ENCODE results near the gene ATP2B2.
A peak's percentile ranks its signal among the peaks of the same experiment; 100 is the strongest.

ATP2B2 gene

GRCh38 chr3:10289787-10290355 lies 215.5 kb downstream of the ATP2B2 start:
- Histone ChIP-seq H4K8ac (ENCODE audit: low read depth, low read length) (no peak overlapping the region), H3K27me3 (ENCODE audit: insufficient read depth, low read length) (no peaks in the 10 kb centered on the region), H2AK5ac (ENCODE audit: low read length) (no peak overlapping the region), H3K4me2 (ENCODE audit: low read length) (no peak overlapping the region), H3K79me2 (ENCODE audit: control insufficient read depth, insufficient read depth, low read length, poor library complexity) (no peaks in the 10 kb centered on the region), H4K91ac (ENCODE audit: low read depth, low read length) (no peak overlapping the region), H2AFZ (ENCODE audit: insufficient read depth, low read length, poor library complexity) (no peak overlapping the region), H3K9ac (ENCODE audit: low read length) (no peak overlapping the region), H3K79me1 (ENCODE audit: low read length) (no peaks in the 10 kb centered on the region), H3K4me1 (ENCODE audit: control insufficient read depth in 1 of 2, insufficient read depth in 2 of 2, low read length in 2 of 2) (peaks cover 0 to 4% of the 10 kb centered on the region in 2 experiments), H2BK5ac (ENCODE audit: low read depth, low read length, poor library complexity) (no peak overlapping the region), H3K4ac (ENCODE audit: low read depth, low read length) (no peak overlapping the region), H2BK12ac (ENCODE audit: low read length) (no peak overlapping the region), H3K36me3 (ENCODE audit: control insufficient read depth in 1 of 2, insufficient read depth in 2 of 2, low read length in 2 of 2) (peaks cover 13 to 22% of the 10 kb centered on the region in 2 experiments), H3K23ac (ENCODE audit: low read length) (no peak overlapping the region), H3K27ac (ENCODE audit: low read depth, low read length) (no peak overlapping the region), H3K14ac (ENCODE audit: low read length) (no peak overlapping the region), H3K4me3 (ENCODE audit: low read depth, low read length) (no peak overlapping the region), H3K18ac (ENCODE audit: low read length) (no peak overlapping the region), H3K9me3 (ENCODE audit: insufficient read depth, low read depth, low read length) (peaks cover 3% of the 10 kb centered on the region), H4K12ac (ENCODE audit: low read depth, low read length) (no peak overlapping the region), H2BK120ac (ENCODE audit: insufficient read depth, low read length, poor library complexity) (no peak overlapping the region)
- no CpG with 5 or more reads among the region's 9 CpGs for WGBS (ENCODE audit: extremely low coverage, insufficient coverage, insufficient read length)
- no peak for DNase-seq

- Histone ChIP-seq H2AFZ (ENCODE audit: insufficient read depth, low read length, poor library complexity) (no peak overlapping the region), H2BK5ac (ENCODE audit: low read depth, low read length, poor library complexity) (no peak overlapping the region), H3K4me2 (ENCODE audit: low read length) (no peak overlapping the region), H3K18ac (ENCODE audit: low read length) (no peak overlapping the region), H3K79me2 (ENCODE audit: control insufficient read depth, insufficient read depth, low read length, poor library complexity) (no peaks in the 10 kb centered on the region), H3K79me1 (ENCODE audit: low read length) (no peaks in the 10 kb centered on the region), H4K8ac (ENCODE audit: low read depth, low read length) (no peak overlapping the region), H3K9me3 (ENCODE audit: insufficient read depth, low read depth, low read length) (peaks cover 3% of the 10 kb centered on the region), H3K27me3 (ENCODE audit: insufficient read depth, low read length) (no peaks in the 10 kb centered on the region), H3K4me3 (ENCODE audit: low read depth, low read length) (no peak overlapping the region), H3K4ac (ENCODE audit: low read depth, low read length) (no peak overlapping the region), H3K9ac (ENCODE audit: low read length) (no peak overlapping the region), H3K14ac (ENCODE audit: low read length) (no peak overlapping the region), H3K36me3 (ENCODE audit: control insufficient read depth in 1 of 2, insufficient read depth in 2 of 2, low read length in 2 of 2) (peaks cover 13 to 20% of the 10 kb centered on the region in 2 experiments), H4K91ac (ENCODE audit: low read depth, low read length) (no peak overlapping the region), H4K12ac (ENCODE audit: low read depth, low read length) (no peak overlapping the region), H3K4me1 (ENCODE audit: control insufficient read depth in 1 of 2, insufficient read depth in 2 of 2, low read length in 2 of 2) (peaks cover 0 to 4% of the 10 kb centered on the region in 2 experiments), H2AK5ac (ENCODE audit: low read length) (no peak overlapping the region), H3K23ac (ENCODE audit: low read length) (no peak overlapping the region), H3K27ac (ENCODE audit: low read depth, low read length) (no peak overlapping the region), H2BK120ac (ENCODE audit: insufficient read depth, low read length, poor library complexity) (no peak overlapping the region), H2BK12ac (ENCODE audit: low read length) (no peak overlapping the region)
- WGBS (ENCODE audit: extremely low coverage, insufficient coverage, insufficient read length), result no CpG with 5 or more reads among the region's 9 CpGs
- no peak for DNase-seq
Measured at GRCh38 chr3:10289077-10289476, 216.3 kb downstream of the ATP2B2 start.

DNA sequence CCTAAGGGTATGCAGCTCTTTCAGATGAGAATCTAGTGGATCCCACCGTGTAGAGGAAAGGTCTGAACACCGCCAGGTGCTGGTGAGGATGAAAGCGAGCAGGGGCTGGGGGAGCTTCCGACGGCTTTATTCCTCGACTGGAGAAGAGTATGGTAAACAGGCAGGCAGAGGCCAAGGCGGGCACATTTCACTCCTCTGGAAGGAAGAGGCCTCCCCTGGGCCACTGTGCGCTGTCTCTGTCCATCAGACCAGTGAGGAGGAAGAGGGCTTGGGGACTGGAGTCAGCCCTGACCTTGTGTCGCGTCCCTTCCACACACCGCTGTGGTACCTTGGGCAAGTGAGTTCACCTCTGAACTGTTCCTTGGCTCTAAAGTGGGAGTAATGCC lies 216.8 kb downstream of the ATP2B2 start:
- H3K9ac ChIP-seq (ENCODE audit: low read length), result no peak overlapping the region
- WGBS (ENCODE audit: extremely low coverage, insufficient coverage, insufficient read length), result no CpG with 5 or more reads among the region's 11 CpGs
- no peak overlapping the region for H2BK12ac ChIP-seq (ENCODE audit: low read length)
- no peak overlapping the region for H2BK5ac ChIP-seq (ENCODE audit: low read depth, low read length, poor library complexity)
- H3K4me3 ChIP-seq (ENCODE audit: low read depth, low read length), result no peak overlapping the region
- H2AFZ ChIP-seq (ENCODE audit: insufficient read depth, low read length, poor library complexity), result no peak overlapping the region
- no peaks in the 10 kb centered on the region for H3K79me1 ChIP-seq (ENCODE audit: low read length)
- peaks cover 0 to 4% of the 10 kb centered on the region in 2 experiments for H3K4me1 ChIP-seq (ENCODE audit: control insufficient read depth in 1 of 2, insufficient read depth in 2 of 2, low read length in 2 of 2)
- no peak overlapping the region for H4K12ac ChIP-seq (ENCODE audit: low read depth, low read length)
- H3K18ac ChIP-seq (ENCODE audit: low read length), result no peak overlapping the region
- H3K14ac ChIP-seq (ENCODE audit: low read length), result no peak overlapping the region
- no peaks in the 10 kb centered on the region for H3K79me2 ChIP-seq (ENCODE audit: control insufficient read depth, insufficient read depth, low read length, poor library complexity)
- no peak overlapping the region for H2AK5ac ChIP-seq (ENCODE audit: low read length)
- no peak overlapping the region for H3K4me2 ChIP-seq (ENCODE audit: low read length)
- no peak overlapping the region for H4K8ac ChIP-seq (ENCODE audit: low read depth, low read length)
- H4K91ac ChIP-seq (ENCODE audit: low read depth, low read length), result no peak overlapping the region
- H3K4ac ChIP-seq (ENCODE audit: low read depth, low read length), result no peak overlapping the region
- no peak overlapping the region for H2BK120ac ChIP-seq (ENCODE audit: insufficient read depth, low read length, poor library complexity)
- H3K9me3 ChIP-seq (ENCODE audit: insufficient read depth, low read depth, low read length), result peaks cover 3% of the 10 kb centered on the region
- no peak for DNase-seq
- no peak overlapping the region for H3K23ac ChIP-seq (ENCODE audit: low read length)
- peaks cover 16 to 23% of the 10 kb centered on the region in 2 experiments for H3K36me3 ChIP-seq (ENCODE audit: control insufficient read depth in 1 of 2, insufficient read depth in 2 of 2, low read length in 2 of 2)
- H3K27ac ChIP-seq (ENCODE audit: low read depth, low read length), result no peak overlapping the region
- no peaks in the 10 kb centered on the region for H3K27me3 ChIP-seq (ENCODE audit: insufficient read depth, low read length)

DNA sequence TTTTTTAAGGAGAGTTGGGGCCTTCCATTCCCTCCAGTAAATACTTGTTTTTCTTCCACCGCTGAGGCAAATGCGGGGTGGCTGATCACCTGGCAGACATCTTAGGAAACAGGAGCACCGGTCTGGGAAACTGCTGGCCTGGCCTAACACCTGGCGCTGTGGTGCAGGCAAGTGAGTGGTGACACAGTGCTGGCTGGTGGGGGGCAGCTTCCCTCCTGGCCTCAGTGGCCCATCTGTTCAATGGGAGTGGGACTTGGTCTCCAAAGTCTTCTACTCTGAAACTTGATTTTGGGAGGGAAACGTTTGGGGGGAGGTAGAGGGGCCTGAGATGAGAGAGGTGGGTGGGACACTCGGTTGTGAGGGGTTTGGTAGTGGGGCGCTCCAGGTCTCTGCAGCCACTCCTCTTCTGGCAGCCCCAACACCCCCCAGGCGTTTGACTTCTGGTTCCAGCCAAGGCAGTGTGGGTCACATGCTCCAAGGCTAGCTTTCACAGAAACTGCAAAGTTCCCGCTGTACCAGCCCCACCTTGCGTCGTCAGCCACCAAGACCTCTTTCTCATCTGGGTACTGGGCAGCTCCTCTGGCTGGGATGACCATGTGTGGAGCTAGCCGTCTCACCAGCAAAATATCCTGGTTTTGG lies 217.3 kb downstream of the ATP2B2 start:
- Histone ChIP-seq H3K4me1 (ENCODE audit: control insufficient read depth in 1 of 2, insufficient read depth in 2 of 2, low read length in 2 of 2) (peaks cover 0 to 4% of the 10 kb centered on the region in 2 experiments), H3K27ac (ENCODE audit: low read depth, low read length) (no peak overlapping the region), H3K23ac (ENCODE audit: low read length) (no peak overlapping the region), H3K36me3 (ENCODE audit: control insufficient read depth in 1 of 2, insufficient read depth in 2 of 2, low read length in 2 of 2) (peaks cover 18 to 24% of the 10 kb centered on the region in 2 experiments), H2AK5ac (ENCODE audit: low read length) (no peak overlapping the region), H4K91ac (ENCODE audit: low read depth, low read length) (no peak overlapping the region), H3K14ac (ENCODE audit: low read length) (no peak overlapping the region), H2AFZ (ENCODE audit: insufficient read depth, low read length, poor library complexity) (no peak overlapping the region), H2BK5ac (ENCODE audit: low read depth, low read length, poor library complexity) (no peak overlapping the region), H2BK12ac (ENCODE audit: low read length) (no peak overlapping the region), H4K8ac (ENCODE audit: low read depth, low read length) (no peak overlapping the region), H3K18ac (ENCODE audit: low read length) (no peak overlapping the region), H3K4me3 (ENCODE audit: low read depth, low read length) (no peak overlapping the region), H3K79me1 (ENCODE audit: low read length) (no peaks in the 10 kb centered on the region), H3K4ac (ENCODE audit: low read depth, low read length) (no peak overlapping the region), H3K79me2 (ENCODE audit: control insufficient read depth, insufficient read depth, low read length, poor library complexity) (no peaks in the 10 kb centered on the region), H3K9ac (ENCODE audit: low read length) (no peak overlapping the region), H3K27me3 (ENCODE audit: insufficient read depth, low read length) (no peaks in the 10 kb centered on the region), H3K4me2 (ENCODE audit: low read length) (no peak overlapping the region), H3K9me3 (ENCODE audit: insufficient read depth, low read depth, low read length) (peaks cover 3% of the 10 kb centered on the region), H2BK120ac (ENCODE audit: insufficient read depth, low read length, poor library complexity) (no peak overlapping the region), H4K12ac (ENCODE audit: low read depth, low read length) (no peak overlapping the region)
- WGBS (ENCODE audit: extremely low coverage, insufficient coverage, insufficient read length), result no CpG with 5 or more reads among the region's 12 CpGs
- peak in 1 of 2 donors; percentile 3 for DNase-seq
